Measurements from ENCODE around the gene FEM1A.
"Not testable (repeated sequence)": the region's sequence is repeated elsewhere in the genome, so short reads cannot be mapped to it uniquely, and the experiment has no call there.

Gene FEM1A

GRCh38 chr19:4793278-4793677 is 1.7 kb downstream of the FEM1A start:
- Histone ChIP-seq H3K4me3 (ENCODE audit: low read depth in 1 of 2, low read length in 2 of 2) (peak overlapping the region in 1 of 2 donors; percentile 83), H3K4me1 (ENCODE audit: control insufficient read depth in 1 of 2, insufficient read depth in 2 of 2, low read length in 2 of 2) (peaks cover 16 to 31% of the 10 kb centered on the region in 2 donors), H3K36me3 (ENCODE audit: control insufficient read depth in 1 of 2, insufficient read depth in 2 of 2, low read length in 2 of 2) (peaks cover 12 to 35% of the 10 kb centered on the region in 2 donors)
- H3K9me3 ChIP-seq (ENCODE audit: control insufficient read depth in 1 of 2, low read length in 2 of 2); H3K9ac ChIP-seq (ENCODE audit: low read depth in 1 of 2, low read length in 2 of 2); H3K27me3 ChIP-seq (ENCODE audit: control insufficient read depth in 1 of 2, insufficient read depth in 2 of 2, low read length in 2 of 2); H3K27ac ChIP-seq (ENCODE audit: low read depth, low read length): not testable (repeated sequence)

GRCh38 chr19:4794971-4795370 is 3.4 kb downstream of the FEM1A start:
- no peak overlapping the region for H3K27ac ChIP-seq (ENCODE audit: low read depth, low read length)
- peaks cover 16 to 31% of the 10 kb centered on the region in 2 donors for H3K4me1 ChIP-seq (ENCODE audit: control insufficient read depth in 1 of 2, insufficient read depth in 2 of 2, low read length in 2 of 2)
- H3K4me3 ChIP-seq (ENCODE audit: low read depth in 1 of 2, low read length in 2 of 2) = no peak overlapping the region
- H3K9me3 ChIP-seq (ENCODE audit: control insufficient read depth in 1 of 2, low read length in 2 of 2) = no peaks in the 10 kb centered on the region
- no peak overlapping the region for H3K9ac ChIP-seq (ENCODE audit: low read depth in 1 of 2, low read length in 2 of 2)
- H3K27me3 ChIP-seq (ENCODE audit: control insufficient read depth in 1 of 2, insufficient read depth in 2 of 2, low read length in 2 of 2) = no peaks in the 10 kb centered on the region
- H3K36me3 ChIP-seq (ENCODE audit: control insufficient read depth in 1 of 2, insufficient read depth in 2 of 2, low read length in 2 of 2) = peaks cover 12 to 35% of the 10 kb centered on the region in 2 donors

DNA sequence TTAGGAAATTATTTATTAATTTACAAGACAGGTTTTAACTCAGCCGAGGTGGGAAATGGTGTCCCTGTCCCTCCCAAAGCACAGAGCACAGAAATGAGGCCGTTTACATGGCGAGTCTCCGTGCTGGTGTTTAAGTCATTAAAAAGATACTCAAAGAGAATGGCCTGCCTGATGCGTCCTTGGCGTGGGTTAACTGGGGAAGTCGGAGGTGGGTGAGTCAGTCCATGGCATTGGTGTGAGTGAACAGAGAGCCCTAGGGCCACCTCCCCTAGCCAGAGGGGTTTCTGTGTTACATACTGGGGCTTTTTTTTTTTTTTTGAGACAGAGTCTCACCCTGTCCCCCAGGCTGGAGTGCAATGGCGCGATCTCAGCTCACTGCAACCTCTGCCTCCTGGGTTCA is 3.9 kb downstream of the FEM1A start:
- no peaks in the 10 kb centered on the region for H3K27me3 ChIP-seq (ENCODE audit: control insufficient read depth in 1 of 2, insufficient read depth in 2 of 2, low read length in 2 of 2)
- H3K27ac ChIP-seq (ENCODE audit: low read depth, low read length) = no peak overlapping the region
- H3K4me1 ChIP-seq (ENCODE audit: control insufficient read depth in 1 of 2, insufficient read depth in 2 of 2, low read length in 2 of 2) = peaks cover 16 to 31% of the 10 kb centered on the region in 2 donors
- no peak overlapping the region for H3K9ac ChIP-seq (ENCODE audit: low read depth in 1 of 2, low read length in 2 of 2)
- no peak overlapping the region for H3K4me3 ChIP-seq (ENCODE audit: low read depth in 1 of 2, low read length in 2 of 2)
- H3K36me3 ChIP-seq (ENCODE audit: control insufficient read depth in 1 of 2, insufficient read depth in 2 of 2, low read length in 2 of 2) = peaks cover 12 to 35% of the 10 kb centered on the region in 2 donors
- H3K9me3 ChIP-seq (ENCODE audit: control insufficient read depth in 1 of 2, low read length in 2 of 2) = no peaks in the 10 kb centered on the region

DNA sequence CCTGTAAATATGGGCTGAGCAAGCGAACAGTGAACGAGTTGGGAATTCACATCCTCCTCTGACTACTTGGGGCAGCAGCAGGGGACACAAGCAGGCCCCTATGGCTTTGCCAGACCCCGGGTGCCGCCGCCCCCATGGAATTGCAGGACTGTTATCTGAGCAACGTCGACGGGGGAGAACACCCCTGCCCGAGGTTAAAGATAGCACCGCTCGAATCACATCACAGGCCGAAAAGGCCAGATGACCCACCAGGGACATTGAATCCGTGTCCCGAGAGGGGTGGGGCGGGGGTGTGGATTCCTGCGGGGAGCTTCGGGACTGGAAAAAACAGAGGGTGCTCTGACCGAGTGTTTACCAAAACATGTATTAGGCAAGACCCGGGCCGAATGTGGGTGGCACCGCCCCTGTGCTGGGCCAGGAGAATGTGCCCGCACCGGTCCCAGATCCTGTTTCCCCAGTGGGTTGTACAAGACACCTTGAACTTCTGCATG is 9.1 kb downstream of the FEM1A start:
- Histone ChIP-seq H3K9ac (ENCODE audit: low read depth in 1 of 2, low read length in 2 of 2) (no peak overlapping the region), H3K27me3 (ENCODE audit: control insufficient read depth in 1 of 2, insufficient read depth in 2 of 2, low read length in 2 of 2) (no peaks in the 10 kb centered on the region), H3K9me3 (ENCODE audit: control insufficient read depth in 1 of 2, low read length in 2 of 2) (no peaks in the 10 kb centered on the region), H3K36me3 (ENCODE audit: control insufficient read depth in 1 of 2, insufficient read depth in 2 of 2, low read length in 2 of 2) (peaks cover 8 to 9% of the 10 kb centered on the region in 2 donors), H3K4me3 (ENCODE audit: low read depth in 1 of 2, low read length in 2 of 2) (no peak overlapping the region), H3K4me1 (ENCODE audit: control insufficient read depth in 1 of 2, insufficient read depth in 2 of 2, low read length in 2 of 2) (peaks cover 0 to 2% of the 10 kb centered on the region in 2 donors), H3K27ac (ENCODE audit: low read depth, low read length) (no peak overlapping the region)

DNA sequence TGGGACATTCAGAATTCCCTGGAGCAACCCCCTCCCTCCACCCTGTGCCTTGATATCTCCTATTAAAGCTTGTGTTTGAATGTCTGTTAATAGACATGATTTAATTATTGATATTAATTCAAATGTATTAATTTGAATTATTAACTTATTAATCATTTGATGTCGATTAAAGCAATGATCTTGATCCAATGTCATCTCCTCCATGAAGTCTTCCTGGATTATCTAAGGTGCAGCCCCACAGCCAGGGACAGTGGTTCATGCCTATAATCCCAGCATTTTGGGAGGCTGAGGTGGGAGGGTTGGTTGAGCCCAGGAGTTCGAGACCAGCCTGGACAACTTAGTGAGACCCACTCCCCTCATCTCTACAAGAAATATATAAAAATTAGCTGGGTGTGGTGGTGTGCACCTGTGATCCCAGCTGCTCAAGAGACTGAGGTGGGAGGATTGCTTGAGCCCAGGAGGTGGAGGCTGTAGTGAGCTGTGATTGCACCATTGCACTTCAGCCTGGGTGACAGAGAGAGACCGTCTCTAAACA is 9.6 kb downstream of the FEM1A start:
- H3K27ac ChIP-seq (ENCODE audit: low read depth, low read length) = no peak overlapping the region
- no peaks in the 10 kb centered on the region for H3K27me3 ChIP-seq (ENCODE audit: control insufficient read depth in 1 of 2, insufficient read depth in 2 of 2, low read length in 2 of 2)
- H3K4me3 ChIP-seq (ENCODE audit: low read depth in 1 of 2, low read length in 2 of 2) = no peak overlapping the region
- peaks cover 8% of the 10 kb centered on the region in 2 donors for H3K36me3 ChIP-seq (ENCODE audit: control insufficient read depth in 1 of 2, insufficient read depth in 2 of 2, low read length in 2 of 2)
- no peaks in the 10 kb centered on the region for H3K9me3 ChIP-seq (ENCODE audit: control insufficient read depth in 1 of 2, low read length in 2 of 2)
- no peak overlapping the region for H3K9ac ChIP-seq (ENCODE audit: low read depth in 1 of 2, low read length in 2 of 2)
- peaks cover 0 to 2% of the 10 kb centered on the region in 2 donors for H3K4me1 ChIP-seq (ENCODE audit: control insufficient read depth in 1 of 2, insufficient read depth in 2 of 2, low read length in 2 of 2)

GRCh38 chr19:4802711-4803110 is 11.2 kb downstream of the FEM1A start:
- no peak overlapping the region for H3K27ac ChIP-seq (ENCODE audit: low read depth, low read length)

GRCh38 chr19:4803736-4804695 is 12.5 kb downstream of the FEM1A start:
- Histone ChIP-seq H3K27ac (ENCODE audit: low read depth, low read length) (no peak overlapping the region), H3K4me3 (ENCODE audit: low read depth in 1 of 2, low read length in 2 of 2) (no peak overlapping the region), H3K4me1 (ENCODE audit: control insufficient read depth in 1 of 2, insufficient read depth in 2 of 2, low read length in 2 of 2) (peaks cover 0 to 2% of the 10 kb centered on the region in 2 donors), H3K36me3 (ENCODE audit: control insufficient read depth in 1 of 2, insufficient read depth in 2 of 2, low read length in 2 of 2) (no peaks in the 10 kb centered on the region), H3K27me3 (ENCODE audit: control insufficient read depth in 1 of 2, insufficient read depth in 2 of 2, low read length in 2 of 2) (no peaks in the 10 kb centered on the region), H3K9ac (ENCODE audit: low read depth in 1 of 2, low read length in 2 of 2) (no peak overlapping the region), H3K9me3 (ENCODE audit: control insufficient read depth in 1 of 2, low read length in 2 of 2) (no peaks in the 10 kb centered on the region)

More at GRCh38 chr19:4802711-4803110, 11.2 kb downstream of the FEM1A start:
- no peak overlapping the region for H3K9ac ChIP-seq (ENCODE audit: low read depth in 1 of 2, low read length in 2 of 2)
- H3K4me3 ChIP-seq (ENCODE audit: low read depth in 1 of 2, low read length in 2 of 2) = no peak overlapping the region
- H3K9me3 ChIP-seq (ENCODE audit: control insufficient read depth in 1 of 2, low read length in 2 of 2) = no peaks in the 10 kb centered on the region
- H3K4me1 ChIP-seq (ENCODE audit: control insufficient read depth in 1 of 2, insufficient read depth in 2 of 2, low read length in 2 of 2) = peaks cover 0 to 2% of the 10 kb centered on the region in 2 donors
- no peaks in the 10 kb centered on the region for H3K36me3 ChIP-seq (ENCODE audit: control insufficient read depth in 1 of 2, insufficient read depth in 2 of 2, low read length in 2 of 2)
- no peaks in the 10 kb centered on the region for H3K27me3 ChIP-seq (ENCODE audit: control insufficient read depth in 1 of 2, insufficient read depth in 2 of 2, low read length in 2 of 2)

- not testable (repeated sequence) for H3K4me1 ChIP-seq (ENCODE audit: control insufficient read depth in 1 of 2, insufficient read depth in 2 of 2, low read length in 2 of 2); H3K36me3 ChIP-seq (ENCODE audit: control insufficient read depth in 1 of 2, insufficient read depth in 2 of 2, low read length in 2 of 2); H3K9me3 ChIP-seq (ENCODE audit: control insufficient read depth in 1 of 2, low read length in 2 of 2); H3K9ac ChIP-seq (ENCODE audit: low read depth in 1 of 2, low read length in 2 of 2); H3K4me3 ChIP-seq (ENCODE audit: low read depth in 1 of 2, low read length in 2 of 2); H3K27me3 ChIP-seq (ENCODE audit: control insufficient read depth in 1 of 2, insufficient read depth in 2 of 2, low read length in 2 of 2); H3K27ac ChIP-seq (ENCODE audit: low read depth, low read length)
Observed at GRCh38 chr19:4805140-4805539, 13.6 kb downstream of the FEM1A start.

DNA sequence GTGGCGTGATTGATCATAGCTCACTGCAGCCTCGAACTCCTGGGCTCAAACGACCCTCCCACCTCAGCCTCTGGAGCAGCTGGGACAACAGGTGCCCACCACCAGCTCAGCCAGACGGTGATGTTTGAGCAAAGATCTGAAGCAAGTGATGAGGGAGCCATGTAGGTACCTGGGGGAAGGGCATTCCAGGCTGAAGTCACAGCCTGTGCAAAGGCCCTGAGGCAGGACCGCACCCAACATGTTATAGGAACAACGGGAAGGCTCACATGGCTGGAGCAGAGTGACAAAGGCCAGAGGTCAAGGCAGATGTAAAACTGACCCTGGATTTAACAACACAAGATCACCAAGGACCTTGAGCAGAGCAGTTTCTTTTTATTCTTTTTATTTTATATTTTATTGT is 14.8 kb downstream of the FEM1A start:
- no peak overlapping the region for H3K4me3 ChIP-seq (ENCODE audit: low read depth in 1 of 2, low read length in 2 of 2)
- H3K36me3 ChIP-seq (ENCODE audit: control insufficient read depth in 1 of 2, insufficient read depth in 2 of 2, low read length in 2 of 2) = no peaks in the 10 kb centered on the region
- H3K27ac ChIP-seq (ENCODE audit: low read depth, low read length) = no peak overlapping the region
- no peaks in the 10 kb centered on the region for H3K27me3 ChIP-seq (ENCODE audit: control insufficient read depth in 1 of 2, insufficient read depth in 2 of 2, low read length in 2 of 2)
- no peaks in the 10 kb centered on the region for H3K9me3 ChIP-seq (ENCODE audit: control insufficient read depth in 1 of 2, low read length in 2 of 2)
- no peak overlapping the region for H3K9ac ChIP-seq (ENCODE audit: low read depth in 1 of 2, low read length in 2 of 2)
- peaks cover 0 to 2% of the 10 kb centered on the region in 2 donors for H3K4me1 ChIP-seq (ENCODE audit: control insufficient read depth in 1 of 2, insufficient read depth in 2 of 2, low read length in 2 of 2)

DNA sequence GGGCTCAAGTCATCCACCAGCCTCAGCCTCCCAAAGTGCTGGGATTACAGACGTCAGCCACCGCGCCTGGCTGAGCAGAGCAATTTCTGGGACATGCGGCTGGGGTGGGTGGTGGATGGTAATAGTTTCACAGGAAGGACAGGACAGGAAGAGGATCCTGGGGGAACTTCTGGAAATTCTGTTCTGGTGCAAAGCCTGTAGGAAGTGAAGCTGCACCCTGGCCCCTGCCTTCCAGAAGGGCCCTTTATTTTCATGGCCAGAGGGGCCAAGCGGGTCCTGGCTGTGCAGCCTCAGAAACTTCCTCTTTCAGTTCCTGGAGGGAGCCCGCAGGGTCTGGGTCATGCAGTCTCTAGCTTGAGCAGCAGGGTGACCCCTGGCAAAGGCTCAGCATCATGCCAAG is 15.7 kb downstream of the FEM1A start:
- no peaks in the 10 kb centered on the region for H3K36me3 ChIP-seq (ENCODE audit: control insufficient read depth in 1 of 2, insufficient read depth in 2 of 2, low read length in 2 of 2)
- peaks cover 0 to 2% of the 10 kb centered on the region in 2 donors for H3K4me1 ChIP-seq (ENCODE audit: control insufficient read depth in 1 of 2, insufficient read depth in 2 of 2, low read length in 2 of 2)
- no peak overlapping the region for H3K4me3 ChIP-seq (ENCODE audit: low read depth in 1 of 2, low read length in 2 of 2)
- H3K9ac ChIP-seq (ENCODE audit: low read depth in 1 of 2, low read length in 2 of 2) = no peak overlapping the region
- no peaks in the 10 kb centered on the region for H3K27me3 ChIP-seq (ENCODE audit: control insufficient read depth in 1 of 2, insufficient read depth in 2 of 2, low read length in 2 of 2)
- H3K9me3 ChIP-seq (ENCODE audit: control insufficient read depth in 1 of 2, low read length in 2 of 2) = no peaks in the 10 kb centered on the region
- H3K27ac ChIP-seq (ENCODE audit: low read depth, low read length) = no peak overlapping the region

Measured in duodenal mucosa (tissue), 2 donors.